Measurements from ENCODE around the gene COG3. TPM values are rescaled to one million over a fixed set of nuclear protein-coding genes. Genes with fewer than 3 reads are reported as not detected.
A peak's percentile ranks its signal among the peaks of the same experiment; 100 is the strongest.

COG3 gene
- total RNA-seq, 8 experiments from 2014 or later: 17.6 to 68.7 (median 33.5) TPM

- 50 to 93% (median 67%) methylated on average over 1 to 2 of the region's 2 CpGs; no CpG with 5 or more reads in 5 of the 10 experiments for WGBS, 10 experiments
- no peak overlapping the region for H3K27ac ChIP-seq
- H3K4me3 ChIP-seq: no peak overlapping the region
- no peaks in the 10 kb centered on the region for H3K4me1 ChIP-seq (replicated peaks in 1 of 2)
- in situ Hi-C loops (cut with MboI; ENCODE audit: low pct_unique_long_range_greater_than_20kb in 2 of 9, low sequenced_read_pairs in 9 of 9, unreplicated experiment in 9 of 9): no loop called here
- ATAC-seq (replicated peaks in 6 of 8): no peak
Measured at GRCh38 chr13:45456196-45456972, 8.4 kb upstream of the COG3 start.

- ATAC-seq (replicated peaks in 6 of 8): no peak
- WGBS, 10 experiments: 20 to 98% (median 86%) methylated on average over 1 to 9 of the region's 9 CpGs; no CpG with 5 or more reads in 1 of the 10 experiments
- in situ Hi-C loops (cut with MboI; ENCODE audit: low pct_unique_long_range_greater_than_20kb in 2 of 9, low sequenced_read_pairs in 9 of 9, unreplicated experiment in 9 of 9): no loop called here
- Histone ChIP-seq H3K4me3 (peak overlapping the region; percentile 80 to 98 (median 97)), H3K4me1 (replicated peaks in 1 of 2) (peaks cover 16 to 28% of the 10 kb centered on the region in 2 donors), H3K27ac (peak overlapping the region; percentile 64 to 89)
Measured at GRCh38 chr13:45464141-45464686, 525 bp upstream of the COG3 start.

- in situ Hi-C loops (cut with MboI; ENCODE audit: low pct_unique_long_range_greater_than_20kb in 2 of 9, low sequenced_read_pairs in 9 of 9, unreplicated experiment in 9 of 9): no loop called here
- H3K4me3 ChIP-seq: peak overlapping the region; percentile 80 to 98 (median 97)
- peaks cover 16 to 28% of the 10 kb centered on the region in 2 donors for H3K4me1 ChIP-seq (replicated peaks in 1 of 2)
- H3K27ac ChIP-seq: peak overlapping the region in 1 of 2 donors; percentile 99
- no peak for ATAC-seq (replicated peaks in 6 of 8)
- whole genome bisulfite sequencing, 10 experiments: 68 to 100% (median 82%) methylated on average over 1 to 4 of the region's 4 CpGs; no CpG with 5 or more reads in 1 of the 10 experiments
Measured at GRCh38 chr13:45466359-45466758, 1.6 kb downstream of the COG3 start.

DNA sequence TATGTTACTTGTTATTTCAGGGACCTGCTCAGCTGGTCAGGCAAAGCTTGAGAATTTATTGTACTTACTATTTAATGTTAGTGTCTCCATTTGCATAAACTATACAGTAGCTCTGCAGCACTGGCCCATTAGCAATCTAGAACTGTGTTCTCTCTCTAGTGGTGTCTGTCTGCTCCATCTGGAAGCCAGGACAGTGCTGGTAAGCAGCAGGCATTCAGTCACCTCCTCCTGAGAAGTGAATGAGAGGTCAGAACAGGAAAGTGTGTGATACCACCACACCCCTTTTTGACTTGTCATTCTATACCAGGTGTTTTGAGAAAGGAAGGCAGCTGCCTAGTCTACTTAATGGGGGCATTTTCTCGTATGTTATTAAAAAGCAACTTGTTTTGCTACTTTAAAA, 3.9 kb downstream of the COG3 start:
- WGBS, 10 experiments: 40 to 100% (median 90%) methylated on average over 1 of the region's 1 CpG; no CpG with 5 or more reads in 2 of the 10 experiments
- Histone ChIP-seq H3K27ac (no peak overlapping the region), H3K4me1 (replicated peaks in 1 of 2) (peaks cover 16 to 28% of the 10 kb centered on the region in 2 donors), H3K4me3 (no peak overlapping the region)
- in situ Hi-C loops (cut with MboI; ENCODE audit: low pct_unique_long_range_greater_than_20kb in 2 of 9, low sequenced_read_pairs in 9 of 9, unreplicated experiment in 9 of 9): no loop called here
- peak in 3 of 8 experiments; percentile 3 to 16 (median 7) for ATAC-seq (replicated peaks in 6 of 8)

GRCh38 chr13:45472171-45472705, 7.5 kb downstream of the COG3 start:
- Histone ChIP-seq H3K4me1 (replicated peaks in 1 of 2) (peaks cover 0 to 8% of the 10 kb centered on the region in 2 donors), H3K27ac (no peak overlapping the region), H3K4me3 (no peak overlapping the region)
- in situ Hi-C loops (cut with MboI; ENCODE audit: low pct_unique_long_range_greater_than_20kb in 2 of 9, low sequenced_read_pairs in 9 of 9, unreplicated experiment in 9 of 9): no loop called here
- ATAC-seq (replicated peaks in 6 of 8): no peak

GRCh38 chr13:45473627-45474026, 8.9 kb downstream of the COG3 start:
- WGBS, 10 experiments: 83 to 100% (median 95%) methylated on average over 1 to 2 of the region's 2 CpGs; no CpG with 5 or more reads in 4 of the 10 experiments
- peak in 1 of 8 experiments; percentile 40 for ATAC-seq (replicated peaks in 6 of 8)
- Histone ChIP-seq H3K27ac (no peak overlapping the region), H3K4me1 (replicated peaks in 1 of 2) (peaks cover 0 to 2% of the 10 kb centered on the region in 2 donors), H3K4me3 (no peak overlapping the region)
- in situ Hi-C loops (cut with MboI; ENCODE audit: low pct_unique_long_range_greater_than_20kb in 2 of 9, low sequenced_read_pairs in 9 of 9, unreplicated experiment in 9 of 9): no loop called here

- Histone ChIP-seq H3K27ac (no peak overlapping the region), H3K4me3 (no peak overlapping the region), H3K4me1 (replicated peaks in 1 of 2) (no peaks in the 10 kb centered on the region)
- WGBS, 10 experiments: 70 to 100% (median 100%) methylated on average over 1 to 3 of the region's 3 CpGs; no CpG with 5 or more reads in 2 of the 10 experiments
- no peak for ATAC-seq (replicated peaks in 6 of 8)
- in situ Hi-C loops (cut with MboI; ENCODE audit: low pct_unique_long_range_greater_than_20kb in 2 of 9, low sequenced_read_pairs in 9 of 9, unreplicated experiment in 9 of 9): no loop called here
Measured at GRCh38 chr13:45474584-45475454, 10.1 kb downstream of the COG3 start.

GRCh38 chr13:45479661-45480060, 14.9 kb downstream of the COG3 start:
- in situ Hi-C loops (cut with MboI; ENCODE audit: low pct_unique_long_range_greater_than_20kb in 2 of 9, low sequenced_read_pairs in 9 of 9, unreplicated experiment in 9 of 9): no loop called here
- ATAC-seq (replicated peaks in 6 of 8): no peak
- H3K4me1 ChIP-seq (replicated peaks in 1 of 2): no peaks in the 10 kb centered on the region
- WGBS, 10 experiments: 40 to 100% (median 85%) methylated on average over 1 to 2 of the region's 2 CpGs; no CpG with 5 or more reads in 1 of the 10 experiments
- no peak overlapping the region for H3K27ac ChIP-seq
- H3K4me3 ChIP-seq: no peak overlapping the region

DNA sequence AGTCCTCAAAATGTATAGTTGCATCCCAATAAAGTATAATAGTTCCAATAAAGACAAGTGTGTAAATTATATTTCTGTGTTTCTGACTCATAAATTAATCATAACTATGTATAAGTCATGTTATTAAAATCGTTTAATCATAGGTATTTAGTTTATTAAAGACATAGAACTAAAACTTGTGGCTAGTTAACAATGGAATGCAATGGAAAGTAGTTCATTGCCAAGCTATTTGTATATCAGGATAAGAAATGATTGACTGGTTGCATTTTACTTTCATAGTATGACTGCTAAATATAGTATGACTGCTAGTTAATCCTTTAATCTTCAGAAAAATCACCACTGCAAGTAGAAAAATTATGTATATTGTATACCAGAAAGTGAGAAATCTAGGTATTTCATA, 16.9 kb downstream of the COG3 start:
- no peaks in the 10 kb centered on the region for H3K4me1 ChIP-seq (replicated peaks in 1 of 2)
- no peak overlapping the region for H3K27ac ChIP-seq
- no peak for ATAC-seq (replicated peaks in 6 of 8)
- 20 to 91% (median 78%) methylated on average over 1 of the region's 1 CpG for WGBS, 10 experiments
- no peak overlapping the region for H3K4me3 ChIP-seq
- in situ Hi-C loops (cut with MboI; ENCODE audit: low pct_unique_long_range_greater_than_20kb in 2 of 9, low sequenced_read_pairs in 9 of 9, unreplicated experiment in 9 of 9): no loop called here

GRCh38 chr13:45482571-45483173, 17.9 kb downstream of the COG3 start:
- Histone ChIP-seq H3K4me1 (replicated peaks in 1 of 2) (no peaks in the 10 kb centered on the region), H3K27ac (no peak overlapping the region), H3K4me3 (no peak overlapping the region)
- peak in 2 of 8 experiments; percentile 32 to 45 for ATAC-seq (replicated peaks in 6 of 8)
- 5 to 100% (median 69%) methylated on average over 2 to 3 of the region's 3 CpGs; no CpG with 5 or more reads in 1 of the 10 experiments for WGBS, 10 experiments
- in situ Hi-C loops (cut with MboI; ENCODE audit: low pct_unique_long_range_greater_than_20kb in 2 of 9, low sequenced_read_pairs in 9 of 9, unreplicated experiment in 9 of 9): no loop called here

- no peak overlapping the region for H3K4me3 ChIP-seq
- H3K4me1 ChIP-seq (replicated peaks in 1 of 2): no peaks in the 10 kb centered on the region
- in situ Hi-C loops (cut with MboI; ENCODE audit: low pct_unique_long_range_greater_than_20kb in 2 of 9, low sequenced_read_pairs in 9 of 9, unreplicated experiment in 9 of 9): no loop called here
- H3K27ac ChIP-seq: no peak overlapping the region
- peak in 2 of 8 experiments; percentile 73 to 75 for ATAC-seq (replicated peaks in 6 of 8)
- 100% methylated on average over 1 of the region's 1 CpG; no CpG with 5 or more reads in 3 of the 10 experiments for WGBS, 10 experiments
Measured at GRCh38 chr13:45487604-45488003, 22.9 kb downstream of the COG3 start.

DNA sequence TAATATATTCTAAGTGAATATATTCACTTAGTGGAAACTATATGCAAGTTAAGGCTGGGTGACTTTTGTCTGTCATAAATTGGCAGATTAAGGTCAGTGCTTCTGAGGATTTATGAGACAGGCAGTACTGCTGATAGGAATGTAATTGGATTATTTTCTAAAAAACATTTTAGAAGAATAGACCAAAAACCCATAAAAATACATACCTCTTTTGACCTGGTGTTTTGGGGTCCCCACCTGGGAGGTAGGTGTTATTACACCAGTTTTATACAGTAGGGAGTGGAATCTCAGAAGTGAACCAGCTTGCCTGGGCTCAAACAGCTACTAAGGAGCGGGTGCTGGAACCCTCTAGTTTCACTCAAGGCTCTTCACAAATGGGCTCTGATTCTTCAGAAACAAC, 25.3 kb downstream of the COG3 start:
- ATAC-seq (replicated peaks in 6 of 8): no peak
- in situ Hi-C loops (cut with MboI; ENCODE audit: low pct_unique_long_range_greater_than_20kb in 2 of 9, low sequenced_read_pairs in 9 of 9, unreplicated experiment in 9 of 9): no loop called here
- H3K4me1 ChIP-seq (replicated peaks in 1 of 2): no peaks in the 10 kb centered on the region
- no peak overlapping the region for H3K27ac ChIP-seq
- WGBS, 10 experiments: 100% methylated on average over 1 of the region's 1 CpG; no CpG with 5 or more reads in 3 of the 10 experiments
- no peak overlapping the region for H3K4me3 ChIP-seq
